ENCODE results near the gene DCP2. TPM values are rescaled to one million over a fixed set of nuclear protein-coding genes. Genes with fewer than 3 reads are reported as not detected.
A peak's percentile ranks its signal among the peaks of the same experiment; 100 is the strongest.

The DCP2 gene
- total RNA-seq, 2 donors from 2014 or later: 80.0 to 83.6 TPM

DNA sequence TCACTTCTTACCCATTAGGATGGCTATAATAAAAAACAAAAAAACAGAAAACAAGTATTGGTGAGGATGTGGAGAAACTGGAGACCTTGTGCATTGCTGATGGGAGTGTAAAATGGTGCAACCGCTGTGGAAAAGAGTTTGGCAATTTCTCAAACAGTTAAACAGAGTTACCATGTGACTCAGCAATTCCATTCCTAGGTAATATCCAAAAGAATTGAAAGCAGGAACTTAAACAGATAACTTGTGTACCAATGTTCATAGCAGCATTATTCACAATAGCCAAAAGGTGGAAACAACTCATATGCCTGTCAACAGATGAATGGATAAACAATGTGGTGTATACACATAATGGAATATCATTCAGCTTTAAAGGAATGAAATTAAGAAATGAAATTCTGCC, 28.9 kb downstream of the DCP2 start:
- peak overlapping the region; percentile 16 for H3K27ac Mint-ChIP-seq
- no peaks in the 10 kb centered on the region for H3K9me3 ChIP-seq (ENCODE audit: control insufficient read depth, low read length, poor library complexity, severe bottlenecking)
- H3K4me3 Mint-ChIP-seq: no peak overlapping the region
- peaks cover 3% of the 10 kb centered on the region for H3K36me3 Mint-ChIP-seq (ENCODE audit: low read depth)
- DNase-seq: no peak
- ATAC-seq: no peak
- H3K27me3 Mint-ChIP-seq: no peaks in the 10 kb centered on the region
- peaks cover 5% of the 10 kb centered on the region for H3K4me1 Mint-ChIP-seq

DNA sequence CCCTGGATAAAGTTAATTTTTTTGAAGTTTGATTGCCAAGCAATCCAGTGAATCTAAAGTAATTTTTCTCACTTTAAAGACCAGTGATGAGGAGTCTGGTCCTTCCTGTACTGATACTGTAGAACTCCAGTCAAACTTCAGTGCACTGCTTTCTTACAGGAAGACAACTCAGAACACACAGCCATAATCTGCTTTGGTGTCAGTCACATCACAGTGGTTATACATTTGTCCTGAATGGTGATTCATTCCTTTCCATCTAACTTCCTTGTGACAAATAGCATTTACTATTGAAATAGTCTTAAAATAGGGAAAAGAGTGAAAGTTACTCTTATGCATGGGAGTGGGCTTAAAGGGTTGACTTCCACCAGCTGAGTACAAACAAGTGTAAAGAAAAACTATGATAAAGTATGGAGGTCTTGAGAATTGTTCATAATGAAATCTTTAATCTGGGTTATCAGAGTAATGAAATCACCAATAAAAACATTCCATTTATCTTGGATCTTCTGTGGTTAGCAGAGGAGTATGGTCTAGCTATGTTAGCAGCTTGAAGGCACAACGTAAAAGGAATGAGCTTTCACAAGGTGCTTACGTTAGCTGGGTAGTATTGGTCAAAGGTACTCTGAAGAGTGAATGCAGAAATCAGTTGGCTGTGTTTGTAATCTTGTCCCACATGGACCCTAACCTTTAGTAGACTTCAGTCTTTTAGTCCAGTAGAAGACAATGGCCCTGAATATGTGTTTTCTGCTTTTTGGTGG, 41.5 kb downstream of the DCP2 start:
- no peak overlapping the region for H3K4me3 Mint-ChIP-seq
- H3K27me3 Mint-ChIP-seq: no peaks in the 10 kb centered on the region
- no peaks in the 10 kb centered on the region for H3K36me3 Mint-ChIP-seq (ENCODE audit: low read depth)
- peaks cover 51% of the 10 kb centered on the region for H3K4me1 Mint-ChIP-seq
- ATAC-seq (no peak), DNase-seq (no peak)
- H3K27ac Mint-ChIP-seq: peak overlapping the region; percentile 96
- H3K9me3 ChIP-seq (ENCODE audit: control insufficient read depth, low read length, poor library complexity, severe bottlenecking): no peaks in the 10 kb centered on the region

GRCh38 chr5:113020461-113021273, 44.1 kb downstream of the DCP2 start:
- DNase-seq (no peak), ATAC-seq (peak; percentile 31)
- peak overlapping the region; percentile 96 for H3K27ac Mint-ChIP-seq
- peak overlapping the region; percentile 80 for H3K4me3 Mint-ChIP-seq
- H3K27me3 Mint-ChIP-seq: no peaks in the 10 kb centered on the region
- no peaks in the 10 kb centered on the region for H3K36me3 Mint-ChIP-seq (ENCODE audit: low read depth)
- peaks cover 55% of the 10 kb centered on the region for H3K4me1 Mint-ChIP-seq
- H3K9me3 ChIP-seq (ENCODE audit: control insufficient read depth, low read length, poor library complexity, severe bottlenecking): no peaks in the 10 kb centered on the region

DNA sequence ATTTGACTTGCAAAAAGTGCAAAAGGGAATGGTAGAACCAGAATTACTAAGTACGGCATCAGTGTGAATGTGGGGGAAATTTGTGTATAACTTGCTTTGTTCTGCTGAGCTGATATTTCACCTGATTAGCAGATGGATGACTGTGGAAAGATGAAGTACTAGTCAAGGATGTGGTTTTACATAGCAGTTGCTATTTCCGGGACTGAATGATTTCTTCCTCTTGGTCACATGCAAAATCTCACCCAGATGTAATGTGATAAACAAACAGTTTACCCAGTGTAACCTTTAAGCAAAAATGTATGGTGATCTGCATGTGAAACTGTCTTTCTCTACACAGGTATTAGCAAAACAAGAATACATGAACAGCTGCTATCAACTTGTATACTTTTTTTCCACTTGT, 46.1 kb downstream of the DCP2 start:
- peak; percentile 90 for ATAC-seq
- peak overlapping the region; percentile 61 for H3K4me3 Mint-ChIP-seq
- H3K27ac Mint-ChIP-seq: peak overlapping the region; percentile 96
- H3K4me1 Mint-ChIP-seq: peaks cover 46% of the 10 kb centered on the region
- no peak for DNase-seq
- no peaks in the 10 kb centered on the region for H3K27me3 Mint-ChIP-seq
- H3K9me3 ChIP-seq (ENCODE audit: control insufficient read depth, low read length, poor library complexity, severe bottlenecking): no peaks in the 10 kb centered on the region
- H3K36me3 Mint-ChIP-seq (ENCODE audit: low read depth): peaks cover 3% of the 10 kb centered on the region

DNA sequence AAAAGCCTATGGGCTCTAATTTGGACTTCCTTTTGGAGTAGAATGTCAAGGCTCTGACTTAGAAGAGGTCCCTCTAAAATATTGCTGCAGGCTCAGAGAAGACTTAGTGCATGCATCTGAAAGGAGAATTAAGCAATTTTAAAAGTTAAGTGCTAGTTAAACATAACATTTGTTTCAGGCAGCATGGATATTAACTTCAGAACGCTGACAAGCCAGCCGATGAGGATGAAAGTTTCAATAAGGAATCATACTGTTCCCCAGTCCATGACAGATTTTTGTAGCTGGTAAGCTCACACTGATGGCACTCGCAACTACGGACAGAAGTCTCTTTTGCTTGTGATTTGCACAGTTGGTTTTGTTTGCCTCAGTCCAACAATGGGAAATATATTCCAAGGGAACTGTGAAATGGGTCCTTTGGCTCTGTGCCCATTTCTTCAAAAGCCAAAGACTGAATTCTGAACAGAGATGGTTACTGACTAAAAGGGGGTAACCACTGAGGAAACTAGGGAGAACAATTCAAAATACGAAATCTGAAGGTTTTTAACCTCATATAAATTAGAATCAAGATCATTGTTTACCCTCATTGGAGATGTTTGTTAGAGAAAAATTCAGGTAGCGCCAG, 47.6 kb downstream of the DCP2 start:
- peaks cover 36% of the 10 kb centered on the region for H3K4me1 Mint-ChIP-seq
- H3K27ac Mint-ChIP-seq: peak overlapping the region; percentile 96
- H3K27me3 Mint-ChIP-seq: no peaks in the 10 kb centered on the region
- no peaks in the 10 kb centered on the region for H3K9me3 ChIP-seq (ENCODE audit: control insufficient read depth, low read length, poor library complexity, severe bottlenecking)
- H3K4me3 Mint-ChIP-seq: no peak overlapping the region
- DNase-seq (no peak), ATAC-seq (no peak)
- peaks cover 3% of the 10 kb centered on the region for H3K36me3 Mint-ChIP-seq (ENCODE audit: low read depth)

- Mint-ChIP-seq H3K4me3 (no peak overlapping the region), H3K27ac (no peak overlapping the region), H3K36me3 (ENCODE audit: low read depth) (peaks cover 3% of the 10 kb centered on the region), H3K4me1 (peaks cover 36% of the 10 kb centered on the region), H3K27me3 (no peaks in the 10 kb centered on the region)
- DNase-seq (no peak), ATAC-seq (no peak)
- no peaks in the 10 kb centered on the region for H3K9me3 ChIP-seq (ENCODE audit: control insufficient read depth, low read length, poor library complexity, severe bottlenecking)
These were observed 49.0 kb downstream of the DCP2 start for GRCh38 chr5:113025596-113025995.

DNA sequence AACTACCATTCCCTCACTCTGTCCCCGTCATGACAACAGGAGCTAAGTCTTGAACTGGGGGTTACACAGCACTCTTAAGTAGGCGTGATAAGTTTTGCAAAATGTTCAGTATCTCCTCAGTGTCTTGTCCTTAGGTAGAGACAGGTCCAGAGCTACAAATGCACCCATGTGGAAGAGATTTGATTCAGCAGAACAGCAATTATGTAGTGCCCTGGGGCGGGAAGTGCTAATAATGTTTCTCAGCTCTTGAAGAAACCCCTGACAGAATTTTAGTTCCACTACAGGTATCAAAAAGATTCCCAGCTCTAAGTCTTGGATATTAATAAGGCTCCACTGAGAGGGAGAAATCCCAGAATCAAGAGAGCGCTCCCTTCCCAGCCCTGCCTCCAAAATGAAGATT, 49.6 kb downstream of the DCP2 start:
- H3K9me3 ChIP-seq (ENCODE audit: control insufficient read depth, low read length, poor library complexity, severe bottlenecking): no peaks in the 10 kb centered on the region
- peak overlapping the region; percentile 21 for H3K27ac Mint-ChIP-seq
- H3K4me3 Mint-ChIP-seq: no peak overlapping the region
- no peak for DNase-seq
- peaks cover 29% of the 10 kb centered on the region for H3K4me1 Mint-ChIP-seq
- no peak for ATAC-seq
- peaks cover 3% of the 10 kb centered on the region for H3K36me3 Mint-ChIP-seq (ENCODE audit: low read depth)
- no peaks in the 10 kb centered on the region for H3K27me3 Mint-ChIP-seq

- DNase-seq (no peak), ATAC-seq (no peak)
- Mint-ChIP-seq H3K4me3 (no peak overlapping the region), H3K27ac (peak overlapping the region; percentile 21), H3K27me3 (no peaks in the 10 kb centered on the region), H3K4me1 (peaks cover 24% of the 10 kb centered on the region), H3K36me3 (ENCODE audit: low read depth) (peaks cover 3% of the 10 kb centered on the region)
- no peaks in the 10 kb centered on the region for H3K9me3 ChIP-seq (ENCODE audit: control insufficient read depth, low read length, poor library complexity, severe bottlenecking)
These were observed 50.4 kb downstream of the DCP2 start for GRCh38 chr5:113027015-113027414.

- H3K27ac Mint-ChIP-seq: no peak overlapping the region
- ATAC-seq: no peak
- peaks cover 21% of the 10 kb centered on the region for H3K4me1 Mint-ChIP-seq
- no peaks in the 10 kb centered on the region for H3K27me3 Mint-ChIP-seq
- no peak overlapping the region for H3K4me3 Mint-ChIP-seq
- H3K36me3 Mint-ChIP-seq (ENCODE audit: low read depth): peaks cover 3% of the 10 kb centered on the region
- no peaks in the 10 kb centered on the region for H3K9me3 ChIP-seq (ENCODE audit: control insufficient read depth, low read length, poor library complexity, severe bottlenecking)
- no peak for DNase-seq
These were observed 50.8 kb downstream of the DCP2 start for GRCh38 chr5:113027431-113027830.

DNA sequence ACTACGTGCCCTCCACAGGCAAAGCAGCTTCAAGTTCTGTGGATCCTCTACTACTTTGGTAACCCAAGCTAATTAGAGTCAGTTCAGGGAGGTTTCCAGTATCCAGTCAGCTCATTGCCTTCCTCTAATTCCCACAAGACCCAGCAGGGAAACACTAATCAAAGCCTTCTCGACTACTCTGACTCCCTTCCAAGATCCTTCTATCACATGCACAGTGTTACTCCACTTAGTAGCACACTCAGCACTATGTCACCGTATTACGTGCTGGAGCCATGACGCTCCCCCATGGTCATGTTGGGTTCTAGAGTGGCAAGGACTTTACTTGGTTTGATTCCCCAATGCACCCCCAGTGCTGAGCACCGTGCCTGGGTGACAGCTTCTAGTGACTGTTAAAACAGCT, 53.0 kb downstream of the DCP2 start:
- Mint-ChIP-seq H3K27ac (no peak overlapping the region), H3K36me3 (ENCODE audit: low read depth) (peaks cover 3% of the 10 kb centered on the region), H3K4me1 (peaks cover 10% of the 10 kb centered on the region), H3K27me3 (no peaks in the 10 kb centered on the region), H3K4me3 (no peak overlapping the region)
- no peak for ATAC-seq
- no peak for DNase-seq
- H3K9me3 ChIP-seq (ENCODE audit: control insufficient read depth, low read length, poor library complexity, severe bottlenecking): no peaks in the 10 kb centered on the region

DNA sequence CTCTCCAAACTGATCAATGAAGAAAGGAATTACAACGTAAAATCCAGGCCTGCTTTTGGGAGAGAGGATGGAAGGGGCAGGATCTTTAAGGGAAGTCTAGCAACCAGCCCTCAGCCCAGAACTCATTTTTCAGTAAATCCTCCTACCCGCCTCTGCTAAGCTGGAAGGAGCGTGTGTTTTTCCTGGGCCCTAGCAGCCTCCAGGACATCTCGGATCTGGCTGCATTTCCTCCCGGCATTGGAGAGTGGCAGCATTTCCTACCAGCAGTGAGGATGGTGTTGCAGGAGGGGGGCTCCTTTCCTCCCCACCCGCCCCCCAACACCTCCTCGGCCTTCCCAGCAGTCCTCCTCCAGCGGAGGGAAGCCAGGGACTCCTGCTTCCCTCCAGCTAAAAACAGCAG, 54.5 kb downstream of the DCP2 start:
- H3K9me3 ChIP-seq (ENCODE audit: control insufficient read depth, low read length, poor library complexity, severe bottlenecking): no peaks in the 10 kb centered on the region
- H3K27me3 Mint-ChIP-seq: no peaks in the 10 kb centered on the region
- ATAC-seq: no peak
- peaks cover 14% of the 10 kb centered on the region for H3K4me1 Mint-ChIP-seq
- peak overlapping the region; percentile 41 for H3K27ac Mint-ChIP-seq
- H3K4me3 Mint-ChIP-seq: no peak overlapping the region
- DNase-seq: no peak
- H3K36me3 Mint-ChIP-seq (ENCODE audit: low read depth): peaks cover 3% of the 10 kb centered on the region

GRCh38 chr5:113031557-113031956, 55.0 kb downstream of the DCP2 start:
- H3K36me3 Mint-ChIP-seq (ENCODE audit: low read depth): peaks cover 2% of the 10 kb centered on the region
- no peak overlapping the region for H3K4me3 Mint-ChIP-seq
- no peaks in the 10 kb centered on the region for H3K9me3 ChIP-seq (ENCODE audit: control insufficient read depth, low read length, poor library complexity, severe bottlenecking)
- H3K27me3 Mint-ChIP-seq: no peaks in the 10 kb centered on the region
- peak overlapping the region; percentile 41 for H3K27ac Mint-ChIP-seq
- ATAC-seq: no peak
- no peak for DNase-seq
- H3K4me1 Mint-ChIP-seq: peaks cover 14% of the 10 kb centered on the region

- H3K4me1 Mint-ChIP-seq: peaks cover 16% of the 10 kb centered on the region
- DNase-seq: no peak
These were observed 57.7 kb downstream of the DCP2 start for GRCh38 chr5:113034182-113034773.

More at GRCh38 chr5:113034182-113034773, 57.7 kb downstream of the DCP2 start:
- H3K4me3 Mint-ChIP-seq: no peak overlapping the region
- ATAC-seq: no peak
- no peaks in the 10 kb centered on the region for H3K9me3 ChIP-seq (ENCODE audit: control insufficient read depth, low read length, poor library complexity, severe bottlenecking)
- H3K27ac Mint-ChIP-seq: peak overlapping the region; percentile 69
- no peaks in the 10 kb centered on the region for H3K27me3 Mint-ChIP-seq
- peaks cover 3% of the 10 kb centered on the region for H3K36me3 Mint-ChIP-seq (ENCODE audit: low read depth)
